ENCODE measurements around the gene SDK1.
"Not testable (repeated sequence)": the region's sequence is repeated elsewhere in the genome, so short reads cannot be mapped to it uniquely, and the experiment has no call there.

Gene SDK1

DNA sequence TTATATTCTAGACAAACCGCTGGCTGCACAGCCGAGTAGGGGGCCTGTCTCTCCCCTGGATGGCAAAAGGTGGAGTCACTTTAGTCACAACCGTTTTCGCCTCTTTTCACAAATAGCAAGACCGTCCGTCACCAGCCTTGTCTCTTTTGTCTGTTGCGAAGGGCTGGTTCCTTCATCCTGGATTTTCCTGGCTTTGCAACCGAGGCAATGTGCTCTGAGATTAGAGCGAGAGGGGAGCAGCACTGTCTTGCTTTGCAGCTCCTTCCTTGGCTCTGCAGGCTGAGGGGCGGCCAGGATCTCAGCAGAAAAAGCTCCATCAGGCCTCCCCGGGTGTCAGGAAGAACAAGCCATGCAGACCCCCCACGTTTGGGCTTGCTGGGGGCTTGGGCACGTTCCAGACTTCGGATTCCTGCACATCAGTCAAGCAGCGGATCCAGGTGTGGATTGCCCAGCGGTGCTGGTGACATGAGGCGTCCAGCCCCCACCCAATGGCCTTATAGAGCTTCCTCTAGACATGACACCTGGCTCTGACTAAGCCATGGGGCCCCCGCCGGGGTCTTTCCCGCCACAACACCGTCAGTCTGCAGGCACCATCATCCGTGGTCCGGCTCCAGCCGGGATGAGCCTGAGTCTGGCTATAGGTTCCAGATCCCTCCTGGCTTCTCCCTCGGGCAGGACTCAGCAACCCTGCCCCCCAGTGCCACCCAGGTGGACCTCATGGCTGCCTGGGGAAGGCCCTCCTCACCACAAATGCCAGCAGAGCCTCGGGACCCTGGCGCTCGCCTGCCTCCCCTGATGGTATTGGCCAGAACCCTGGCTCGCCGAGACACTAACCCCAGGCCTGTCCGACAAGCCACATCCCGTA lies 913.5 kb downstream of the SDK1 start:
- H3K4ac ChIP-seq (ENCODE audit: low read depth in 1 of 2, low read length in 2 of 2), result no peak overlapping the region
- H3K18ac ChIP-seq (ENCODE audit: low read depth in 1 of 2, low read length in 2 of 2), result no peak overlapping the region
- no peak overlapping the region for H4K8ac ChIP-seq (ENCODE audit: low read length)
- no peak overlapping the region for H2BK15ac ChIP-seq (ENCODE audit: low read depth, poor library complexity, severe bottlenecking)
- H3K23ac ChIP-seq (ENCODE audit: low read length in 2 of 2), result no peak overlapping the region
- H2BK120ac ChIP-seq (ENCODE audit: low read depth, low read length), result no peak overlapping the region
- H2BK5ac ChIP-seq (ENCODE audit: low read depth, low read length, poor library complexity, severe bottlenecking), result no peak overlapping the region
- H3K9me3 ChIP-seq (ENCODE audit: control insufficient read depth, low read length), result no peaks in the 10 kb centered on the region
- no peaks in the 10 kb centered on the region for H3K79me1 ChIP-seq (replicated peaks; ENCODE audit: low read length, poor library complexity, severe bottlenecking)
- no peak overlapping the region for H3K4me3 ChIP-seq (ENCODE audit: insufficient read depth in 1 of 2, low read depth in 1 of 2, low read length in 2 of 2)
- no peak overlapping the region for H2AK5ac ChIP-seq (ENCODE audit: low read length, severe bottlenecking)
- no peaks in the 10 kb centered on the region for H3K4me1 ChIP-seq (ENCODE audit: control insufficient read depth, insufficient read depth, low read depth, low read length)
- H4K91ac ChIP-seq (ENCODE audit: low read length), result no peak overlapping the region
- peaks cover 0 to 16% of the 10 kb centered on the region in 2 experiments for H3K36me3 ChIP-seq (ENCODE audit: control insufficient read depth in 1 of 2, insufficient read depth in 2 of 2, low read depth in 1 of 2, low read length in 2 of 2)
- no peaks in the 10 kb centered on the region for H3K27me3 ChIP-seq (ENCODE audit: control insufficient read depth in 1 of 2, insufficient read depth in 1 of 2, low read length in 2 of 2)
- 90% methylated on average over 32 of the region's 32 CpGs for WGBS
- no peak overlapping the region for H3K14ac ChIP-seq (ENCODE audit: low read length in 2 of 2)
- no peak for DNase-seq
- no peak overlapping the region for H3K9ac ChIP-seq (ENCODE audit: low read length)
- H3K27ac ChIP-seq (ENCODE audit: low read length, poor library complexity, severe bottlenecking), result no peak overlapping the region
- H2AFZ ChIP-seq (ENCODE audit: low read depth, low read length), result no peak overlapping the region
- H2BK12ac ChIP-seq (ENCODE audit: low read length in 2 of 2), result no peak overlapping the region
- H3K4me2 ChIP-seq (ENCODE audit: low read length, poor library complexity, severe bottlenecking), result no peak overlapping the region

GRCh38 chr7:4215176-4215720 lies 914.2 kb downstream of the SDK1 start:
- H2BK15ac ChIP-seq (ENCODE audit: low read depth, poor library complexity, severe bottlenecking), result no peak overlapping the region
- no peaks in the 10 kb centered on the region for H3K9me3 ChIP-seq (ENCODE audit: control insufficient read depth, low read length)
- no peaks in the 10 kb centered on the region for H3K27me3 ChIP-seq (ENCODE audit: control insufficient read depth in 1 of 2, insufficient read depth in 1 of 2, low read length in 2 of 2)
- H2BK120ac ChIP-seq (ENCODE audit: low read depth, low read length), result no peak overlapping the region
- H3K4me3 ChIP-seq (ENCODE audit: insufficient read depth in 1 of 2, low read depth in 1 of 2, low read length in 2 of 2), result no peak overlapping the region
- H2AFZ ChIP-seq (ENCODE audit: low read depth, low read length), result no peak overlapping the region
- no peak overlapping the region for H2AK5ac ChIP-seq (ENCODE audit: low read length, severe bottlenecking)
- H3K36me3 ChIP-seq (ENCODE audit: control insufficient read depth in 1 of 2, insufficient read depth in 2 of 2, low read depth in 1 of 2, low read length in 2 of 2), result peaks cover 0 to 11% of the 10 kb centered on the region in 2 experiments
- H3K14ac ChIP-seq (ENCODE audit: low read length in 2 of 2), result no peak overlapping the region
- no peak overlapping the region for H4K8ac ChIP-seq (ENCODE audit: low read length)
- H3K79me1 ChIP-seq (replicated peaks; ENCODE audit: low read length, poor library complexity, severe bottlenecking), result no peaks in the 10 kb centered on the region
- no peak overlapping the region for H3K23ac ChIP-seq (ENCODE audit: low read length in 2 of 2)
- no peak overlapping the region for H2BK12ac ChIP-seq (ENCODE audit: low read length in 2 of 2)
- no peak overlapping the region for H3K27ac ChIP-seq (ENCODE audit: low read length, poor library complexity, severe bottlenecking)
- H3K4me2 ChIP-seq (ENCODE audit: low read length, poor library complexity, severe bottlenecking), result no peak overlapping the region
- no peaks in the 10 kb centered on the region for H3K4me1 ChIP-seq (ENCODE audit: control insufficient read depth, insufficient read depth, low read depth, low read length)
- H4K91ac ChIP-seq (ENCODE audit: low read length), result no peak overlapping the region
- no peak overlapping the region for H3K18ac ChIP-seq (ENCODE audit: low read depth in 1 of 2, low read length in 2 of 2)
- no peak for DNase-seq
- no peak overlapping the region for H3K9ac ChIP-seq (ENCODE audit: low read length)
- H3K4ac ChIP-seq (ENCODE audit: low read depth in 1 of 2, low read length in 2 of 2), result no peak overlapping the region
- no peak overlapping the region for H2BK5ac ChIP-seq (ENCODE audit: low read depth, low read length, poor library complexity, severe bottlenecking)
- 95% methylated on average over 19 of the region's 19 CpGs for WGBS

GRCh38 chr7:4216016-4216415 lies 915.0 kb downstream of the SDK1 start:
- Histone ChIP-seq H3K18ac (ENCODE audit: low read depth in 1 of 2, low read length in 2 of 2) (no peak overlapping the region), H3K23ac (ENCODE audit: low read length in 2 of 2) (no peak overlapping the region), H2AK5ac (ENCODE audit: low read length, severe bottlenecking) (no peak overlapping the region), H3K27ac (ENCODE audit: low read length, poor library complexity, severe bottlenecking) (no peak overlapping the region), H3K36me3 (ENCODE audit: control insufficient read depth in 1 of 2, insufficient read depth in 2 of 2, low read depth in 1 of 2, low read length in 2 of 2) (peaks cover 0 to 9% of the 10 kb centered on the region in 2 experiments), H2BK5ac (ENCODE audit: low read depth, low read length, poor library complexity, severe bottlenecking) (no peak overlapping the region), H4K8ac (ENCODE audit: low read length) (no peak overlapping the region), H2BK120ac (ENCODE audit: low read depth, low read length) (no peak overlapping the region), H3K4me3 (ENCODE audit: insufficient read depth in 1 of 2, low read depth in 1 of 2, low read length in 2 of 2) (no peak overlapping the region), H2BK15ac (ENCODE audit: low read depth, poor library complexity, severe bottlenecking) (no peak overlapping the region), H3K4me2 (ENCODE audit: low read length, poor library complexity, severe bottlenecking) (no peak overlapping the region), H3K4me1 (ENCODE audit: control insufficient read depth, insufficient read depth, low read depth, low read length) (no peaks in the 10 kb centered on the region), H3K27me3 (ENCODE audit: control insufficient read depth in 1 of 2, insufficient read depth in 1 of 2, low read length in 2 of 2) (no peaks in the 10 kb centered on the region), H3K9me3 (ENCODE audit: control insufficient read depth, low read length) (no peaks in the 10 kb centered on the region), H2AFZ (ENCODE audit: low read depth, low read length) (no peak overlapping the region), H3K4ac (ENCODE audit: low read depth in 1 of 2, low read length in 2 of 2) (no peak overlapping the region), H3K14ac (ENCODE audit: low read length in 2 of 2) (no peak overlapping the region), H3K79me1 (replicated peaks; ENCODE audit: low read length, poor library complexity, severe bottlenecking) (no peaks in the 10 kb centered on the region), H3K9ac (ENCODE audit: low read length) (no peak overlapping the region), H2BK12ac (ENCODE audit: low read length in 2 of 2) (no peak overlapping the region), H4K91ac (ENCODE audit: low read length) (no peak overlapping the region)
- DNase-seq, result no peak
- 89% methylated on average over 16 of the region's 16 CpGs for WGBS

GRCh38 chr7:4217126-4217660 lies 916.1 kb downstream of the SDK1 start:
- H3K14ac ChIP-seq (ENCODE audit: low read length in 2 of 2); H4K91ac ChIP-seq (ENCODE audit: low read length); H2AFZ ChIP-seq (ENCODE audit: low read depth, low read length); H2AK5ac ChIP-seq (ENCODE audit: low read length, severe bottlenecking); H2BK15ac ChIP-seq (ENCODE audit: low read depth, poor library complexity, severe bottlenecking); H3K79me1 ChIP-seq (replicated peaks; ENCODE audit: low read length, poor library complexity, severe bottlenecking); H3K4me2 ChIP-seq (ENCODE audit: low read length, poor library complexity, severe bottlenecking); H3K9ac ChIP-seq (ENCODE audit: low read length); H3K4me1 ChIP-seq (ENCODE audit: control insufficient read depth, insufficient read depth, low read depth, low read length); H3K23ac ChIP-seq (ENCODE audit: low read length in 2 of 2); H3K18ac ChIP-seq (ENCODE audit: low read depth in 1 of 2, low read length in 2 of 2); H2BK120ac ChIP-seq (ENCODE audit: low read depth, low read length); DNase-seq; H3K27ac ChIP-seq (ENCODE audit: low read length, poor library complexity, severe bottlenecking); H3K27me3 ChIP-seq (ENCODE audit: control insufficient read depth in 1 of 2, insufficient read depth in 1 of 2, low read length in 2 of 2); H2BK12ac ChIP-seq (ENCODE audit: low read length in 2 of 2); H3K9me3 ChIP-seq (ENCODE audit: control insufficient read depth, low read length); H3K4ac ChIP-seq (ENCODE audit: low read depth in 1 of 2, low read length in 2 of 2); H3K4me3 ChIP-seq (ENCODE audit: insufficient read depth in 1 of 2, low read depth in 1 of 2, low read length in 2 of 2); H4K8ac ChIP-seq (ENCODE audit: low read length); H2BK5ac ChIP-seq (ENCODE audit: low read depth, low read length, poor library complexity, severe bottlenecking): not testable (repeated sequence)
- H3K36me3 ChIP-seq (ENCODE audit: control insufficient read depth in 1 of 2, insufficient read depth in 2 of 2, low read depth in 1 of 2, low read length in 2 of 2), result peaks cover 0 to 11% of the 10 kb centered on the region in 2 experiments
- 95% methylated on average over 22 of the region's 29 CpGs for WGBS

Data from mesenchymal stem cell (in vitro differentiated cells and primary cell).